ENCODE results near the gene TGFBI.
A peak's percentile ranks its signal among the peaks of the same experiment; 100 is the strongest.

Gene TGFBI

GRCh38 chr5:136080483-136081216, 51.9 kb downstream of the TGFBI start:
- Histone ChIP-seq H3K4me1 (ENCODE audit: insufficient read depth, low read length) (no peaks in the 10 kb centered on the region), H3K9me3 (ENCODE audit: insufficient read depth, low read length, severe bottlenecking) (no peaks in the 10 kb centered on the region), H3K36me3 (ENCODE audit: insufficient read depth, low read length) (no peaks in the 10 kb centered on the region), H4K20me1 (ENCODE audit: insufficient read depth, low read length) (no peaks in the 10 kb centered on the region), H3K79me2 (ENCODE audit: insufficient read depth, low read length) (no peaks in the 10 kb centered on the region), H2AFZ (ENCODE audit: low read depth, low read length) (no peak overlapping the region), H3K4me3 (ENCODE audit: low read depth in 1 of 2, low read length in 2 of 2) (no peak overlapping the region), H3K4me2 (ENCODE audit: insufficient read depth, low read length) (no peak overlapping the region), H3K27me3 (ENCODE audit: insufficient read depth, low read length, poor library complexity) (peaks cover 13% of the 10 kb centered on the region), H3K9ac (ENCODE audit: low read depth, low read length) (no peak overlapping the region), H3K27ac (ENCODE audit: low read length) (no peak overlapping the region)
- TF ChIP-seq CTCF (IDR thresholded peaks at IDR 0.05; ENCODE audit: borderline replicate concordance, extremely low read depth, low read length, poor library complexity, severe bottlenecking) = no peak
- no peak for TF ChIP-seq EZH2 (IDR thresholded peaks at IDR 0.05; ENCODE audit: borderline replicate concordance, low read depth, low read length, severe bottlenecking)
- ATAC-seq (ENCODE audit: insufficient read depth, low read depth) (no peak), DNase-seq (no peak)

- ATAC-seq (ENCODE audit: insufficient read depth, low read depth) (no peak), DNase-seq (no peak)
- H3K9me3 ChIP-seq (ENCODE audit: insufficient read depth, low read length, severe bottlenecking) = no peaks in the 10 kb centered on the region
- no peak overlapping the region for H3K9ac ChIP-seq (ENCODE audit: low read depth, low read length)
- no peak overlapping the region for H2AFZ ChIP-seq (ENCODE audit: low read depth, low read length)
- TF ChIP-seq EZH2 (IDR thresholded peaks at IDR 0.05; ENCODE audit: borderline replicate concordance, low read depth, low read length, severe bottlenecking) (no peak), CTCF (IDR thresholded peaks at IDR 0.05; ENCODE audit: borderline replicate concordance, extremely low read depth, low read length, poor library complexity, severe bottlenecking) (no peak)
- H4K20me1 ChIP-seq (ENCODE audit: insufficient read depth, low read length) = no peaks in the 10 kb centered on the region
- H3K27me3 ChIP-seq (ENCODE audit: insufficient read depth, low read length, poor library complexity) = peaks cover 13% of the 10 kb centered on the region
- H3K79me2 ChIP-seq (ENCODE audit: insufficient read depth, low read length) = no peaks in the 10 kb centered on the region
- H3K4me1 ChIP-seq (ENCODE audit: insufficient read depth, low read length) = no peaks in the 10 kb centered on the region
- H3K36me3 ChIP-seq (ENCODE audit: insufficient read depth, low read length) = no peaks in the 10 kb centered on the region
- H3K4me3 ChIP-seq (ENCODE audit: low read depth in 1 of 2, low read length in 2 of 2) = no peak overlapping the region
- no peak overlapping the region for H3K27ac ChIP-seq (ENCODE audit: low read length)
- no peak overlapping the region for H3K4me2 ChIP-seq (ENCODE audit: insufficient read depth, low read length)
These were observed 52.4 kb downstream of the TGFBI start for GRCh38 chr5:136081217-136081591.

GRCh38 chr5:136082390-136083193, 53.8 kb downstream of the TGFBI start:
- DNase-seq (peak; percentile 58), ATAC-seq (ENCODE audit: insufficient read depth, low read depth) (peak; percentile 74; the same call in 2 of the 3 replicates)
- Histone ChIP-seq H2AFZ (ENCODE audit: low read depth, low read length) (no peak overlapping the region), H3K9me3 (ENCODE audit: insufficient read depth, low read length, severe bottlenecking) (no peaks in the 10 kb centered on the region), H3K9ac (ENCODE audit: low read depth, low read length) (no peak overlapping the region), H4K20me1 (ENCODE audit: insufficient read depth, low read length) (no peaks in the 10 kb centered on the region), H3K4me2 (ENCODE audit: insufficient read depth, low read length) (no peak overlapping the region), H3K79me2 (ENCODE audit: insufficient read depth, low read length) (no peaks in the 10 kb centered on the region), H3K4me1 (ENCODE audit: insufficient read depth, low read length) (no peaks in the 10 kb centered on the region), H3K27me3 (ENCODE audit: insufficient read depth, low read length, poor library complexity) (peaks cover 10% of the 10 kb centered on the region), H3K36me3 (ENCODE audit: insufficient read depth, low read length) (no peaks in the 10 kb centered on the region), H3K27ac (ENCODE audit: low read length) (no peak overlapping the region), H3K4me3 (ENCODE audit: low read depth in 1 of 2, low read length in 2 of 2) (no peak overlapping the region)
- TF ChIP-seq EZH2 (IDR thresholded peaks at IDR 0.05; ENCODE audit: borderline replicate concordance, low read depth, low read length, severe bottlenecking) (no peak), CTCF (IDR thresholded peaks at IDR 0.05; ENCODE audit: borderline replicate concordance, extremely low read depth, low read length, poor library complexity, severe bottlenecking) (peak; percentile 85)

All from DND-41 (cell line).